GM18502 (cell line): ENCODE results near the gene MBD3L4.
"Not testable (repeated sequence)": the region's sequence is repeated elsewhere in the genome, so short reads cannot be mapped to it uniquely, and the experiment has no call there.

Source experiments
- ATAC-seq: cut with Tn5 transposase; IDR thresholded peaks from one replicate; pipeline ENCODE4 v1.9.1; 2021; ENCODE audit warnings: mild to moderate bottlenecking; ENCODE audit not compliant: unreplicated experiment, poor library complexity

Gene MBD3L4

GRCh38 chr19:7040079-7040478, at the start of gene MBD3L4:
MBD3L4 (minus strand) TSS chr19:7040179; CDS start chr19:7040144, 35 bp downstream.
- ATAC-seq = not testable (repeated sequence)

GRCh38 chr19:7088999-7089398, 49.0 kb upstream of the MBD3L4 start:
- ATAC-seq = no peak

- ATAC-seq = no peak
Measured at GRCh38 chr19:7083076-7083956, 43.3 kb upstream of the MBD3L4 start.

GRCh38 chr19:7078008-7078407, 38.0 kb upstream of the MBD3L4 start:
- no peak for ATAC-seq

GRCh38 chr19:7076151-7076550, 36.2 kb upstream of the MBD3L4 start:
- ATAC-seq = no peak

- no peak for ATAC-seq
Measured at GRCh38 chr19:7074705-7075282, 34.8 kb upstream of the MBD3L4 start.

- no peak for ATAC-seq
Measured at GRCh38 chr19:7072541-7072940, 32.6 kb upstream of the MBD3L4 start.

GRCh38 chr19:7069904-7070226, 29.9 kb upstream of the MBD3L4 start:
- no peak for ATAC-seq

- ATAC-seq = peak; percentile 96
Measured at GRCh38 chr19:7069042-7069903, 29.3 kb upstream of the MBD3L4 start, which contains the start of gene ZNF557. ZNF557 (plus strand) TSS chr19:7069703; CDS start chr19:7075075, 5,372 bp downstream.

- ATAC-seq = no peak
Measured at GRCh38 chr19:7068599-7068998, 28.6 kb upstream of the MBD3L4 start.

GRCh38 chr19:7067716-7068115, 27.7 kb upstream of the MBD3L4 start:
- ATAC-seq = no peak

- not testable (repeated sequence) for ATAC-seq
Measured at GRCh38 chr19:7067122-7067521, 27.1 kb upstream of the MBD3L4 start.

GRCh38 chr19:7063764-7064418, 23.9 kb upstream of the MBD3L4 start:
- no peak for ATAC-seq

GRCh38 chr19:7063339-7063738, 23.4 kb upstream of the MBD3L4 start:
- no peak for ATAC-seq

- ATAC-seq = not testable (repeated sequence)
Measured at GRCh38 chr19:7059977-7060376, 20.0 kb upstream of the MBD3L4 start.

GRCh38 chr19:7058576-7058975, 18.6 kb upstream of the MBD3L4 start, which contains the start of gene MBD3L3:
MBD3L3 (minus strand) TSS chr19:7058676; CDS start chr19:7058605, 71 bp downstream.
- ATAC-seq = not testable (repeated sequence)

GRCh38 chr19:7056371-7056770, 16.4 kb upstream of the MBD3L4 start:
- not testable (repeated sequence) for ATAC-seq

GRCh38 chr19:7055679-7056078, 15.7 kb upstream of the MBD3L4 start:
- ATAC-seq = not testable (repeated sequence)

- not testable (repeated sequence) for ATAC-seq
Measured at GRCh38 chr19:7054635-7055368, 14.8 kb upstream of the MBD3L4 start.
